ENCODE measurements around the gene LIMK1. TPM values are rescaled to one million over a fixed set of nuclear protein-coding genes. Genes with fewer than 3 reads are reported as not detected.

LIMK1 gene
- total RNA-seq, 1 donor from 2014 or later, result 53.1 TPM

- intact Hi-C loops (cut with DNase I), result no loop called here
- no peak for TF ChIP-seq CTCF (IDR thresholded peaks at IDR 0.05)
- H3K4me1 ChIP-seq, result no peaks in the 10 kb centered on the region
- H3K9me3 ChIP-seq, result no peaks in the 10 kb centered on the region
- ATAC-seq, result no peak
- no peak overlapping the region for H3K27ac ChIP-seq
- no peaks in the 10 kb centered on the region for H3K36me3 ChIP-seq
- H3K4me3 ChIP-seq, result no peak overlapping the region
- peak; percentile 39 for DNase-seq
- no peaks in the 10 kb centered on the region for H3K27me3 ChIP-seq
These were observed 13.6 kb upstream of the LIMK1 start for GRCh38 chr7:74069790-74070618.

DNA sequence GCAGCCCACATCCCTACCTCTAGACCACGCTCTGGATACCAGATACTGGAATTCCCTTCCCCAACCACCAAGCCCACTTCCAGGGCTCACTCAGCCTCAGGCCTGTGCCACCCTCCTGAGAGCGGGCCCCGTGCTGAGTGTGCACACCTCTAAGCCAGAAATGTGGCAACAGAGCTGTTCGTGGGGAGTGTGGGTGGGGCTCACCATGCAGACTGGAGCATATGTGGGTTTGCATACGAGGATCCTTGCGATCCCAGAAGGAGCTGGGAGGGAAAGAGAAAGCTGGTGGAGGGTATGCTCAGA, 13.0 kb upstream of the LIMK1 start:
- H3K4me1 ChIP-seq, result no peaks in the 10 kb centered on the region
- DNase-seq (peak; percentile 27), ATAC-seq (no peak)
- intact Hi-C loops (cut with DNase I), result no loop called here
- no peaks in the 10 kb centered on the region for H3K9me3 ChIP-seq
- no peak overlapping the region for H3K4me3 ChIP-seq
- no peak overlapping the region for H3K27ac ChIP-seq
- TF ChIP-seq CTCF (IDR thresholded peaks at IDR 0.05), result no peak
- no peaks in the 10 kb centered on the region for H3K36me3 ChIP-seq
- H3K27me3 ChIP-seq, result no peaks in the 10 kb centered on the region

DNA sequence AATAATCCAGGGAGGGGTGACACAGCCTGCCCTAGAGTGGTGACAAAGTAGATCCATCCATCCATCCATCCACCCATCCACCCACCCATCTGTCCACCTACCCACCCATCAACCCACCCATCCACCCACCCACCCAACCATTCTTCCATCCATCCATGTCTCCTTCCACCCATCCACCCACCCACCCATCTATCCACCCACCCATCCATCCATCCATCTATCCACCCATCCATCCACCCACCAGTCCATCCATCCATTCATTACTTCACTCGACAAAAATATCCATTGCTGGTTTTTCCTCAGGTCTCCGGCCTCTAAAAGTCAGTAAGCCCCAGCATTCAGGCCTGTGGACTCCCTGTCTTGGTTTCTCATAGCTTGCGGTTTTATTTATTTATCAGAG, 12.5 kb upstream of the LIMK1 start:
- Histone ChIP-seq H3K36me3 (no peaks in the 10 kb centered on the region), H3K27me3 (no peaks in the 10 kb centered on the region), H3K4me3 (no peak overlapping the region), H3K27ac (no peak overlapping the region), H3K9me3 (no peaks in the 10 kb centered on the region), H3K4me1 (no peaks in the 10 kb centered on the region)
- no peak for TF ChIP-seq CTCF (IDR thresholded peaks at IDR 0.05)
- intact Hi-C loops (cut with DNase I), result no loop called here
- no peak for ATAC-seq
- DNase-seq, result no peak

GRCh38 chr7:74074770-74075169, 8.8 kb upstream of the LIMK1 start:
- Histone ChIP-seq H3K27me3 (no peaks in the 10 kb centered on the region), H3K36me3 (no peaks in the 10 kb centered on the region), H3K27ac (no peak overlapping the region), H3K4me3 (no peak overlapping the region), H3K9me3 (no peaks in the 10 kb centered on the region), H3K4me1 (no peaks in the 10 kb centered on the region)
- DNase-seq (no peak), ATAC-seq (no peak)
- no peak for TF ChIP-seq CTCF (IDR thresholded peaks at IDR 0.05)
- intact Hi-C loops (cut with DNase I), result no loop called here

- no peak for TF ChIP-seq CTCF (IDR thresholded peaks at IDR 0.05)
- no peaks in the 10 kb centered on the region for H3K27me3 ChIP-seq
- H3K4me1 ChIP-seq, result peaks cover 4% of the 10 kb centered on the region
- no peaks in the 10 kb centered on the region for H3K36me3 ChIP-seq
- no peak for ATAC-seq
- H3K9me3 ChIP-seq, result no peaks in the 10 kb centered on the region
- intact Hi-C loops (cut with DNase I), result no loop called here
- no peak for DNase-seq
- no peak overlapping the region for H3K27ac ChIP-seq
- no peak overlapping the region for H3K4me3 ChIP-seq
These were observed 5.1 kb upstream of the LIMK1 start for GRCh38 chr7:74078461-74078860.

- Histone ChIP-seq H3K9me3 (no peaks in the 10 kb centered on the region), H3K4me1 (peaks cover 16% of the 10 kb centered on the region), H3K4me3 (no peak overlapping the region), H3K27ac (no peak overlapping the region), H3K36me3 (no peaks in the 10 kb centered on the region), H3K27me3 (no peaks in the 10 kb centered on the region)
- intact Hi-C loops (cut with DNase I), result no loop called here
- TF ChIP-seq CTCF (IDR thresholded peaks at IDR 0.05), result no peak
- no peak for ATAC-seq
- DNase-seq, result no peak
These were observed 861 bp upstream of the LIMK1 start for GRCh38 chr7:74082770-74083116.
